HepG2 (cell line): Measurements from ENCODE around the gene PLPP3. TPM values are rescaled to one million over a fixed set of nuclear protein-coding genes. Genes with fewer than 3 reads are reported as not detected.

Source experiments
- ADNP ChIP-seq: sonication (generic); formaldehyde crosslinking; IDR thresholded peaks from 2 replicates; pipeline ENCODE4 v1.4.0; 2020; ENCODE audit warnings: missing genetic modification reagents
- FOXA1 ChIP-seq, 2 experiments: fragments of 450-650 bp in 1 of 2; sonication (generic) in 1 of 2; formaldehyde crosslinking in 1 of 2; IDR thresholded peaks; 2 replicates each; pipeline versions ENCODE4 v1.4.0 to v1.6.1; 2016 to 2020; ENCODE audit warnings: missing genetic modification reagents in 1 of 2
- FOXA3 ChIP-seq: IDR thresholded peaks from 2 replicates; pipeline ENCODE4 v1.6.1; 2016; ENCODE audit warnings: missing genetic modification reagents, missing compliant biosample characterization
- HDAC6 ChIP-seq: fragments of 200-600 bp; sonication (generic); IDR thresholded peaks from 2 replicates; pipeline ENCODE4 v1.7.0; 2017; ENCODE audit warnings: mild to moderate bottlenecking, antibody characterized with exemption, low read length, low read depth
- HNF4A ChIP-seq: sonication (generic); formaldehyde crosslinking; IDR thresholded peaks from 2 replicates; pipeline ENCODE4 v1.4.0; 2020; ENCODE audit warnings: missing genetic modification reagents
- MEIS1 ChIP-seq: sonication (generic); formaldehyde crosslinking; IDR thresholded peaks from 2 replicates; pipeline ENCODE4 v1.9.0; 2021; ENCODE audit warnings: mild to moderate bottlenecking, missing genetic modification reagents, moderate library complexity, borderline replicate concordance
- MTF1 ChIP-seq: sonication (generic); formaldehyde crosslinking; IDR thresholded peaks from 2 replicates; pipeline ENCODE4 v1.5.0; 2020; ENCODE audit warnings: missing genetic modification reagents
- PCBP1 ChIP-seq: fragments of 200-400 bp; formaldehyde crosslinking; IDR thresholded peaks from 2 replicates; pipeline ENCODE4 v1.6.1; 2017; ENCODE audit warnings: mild to moderate bottlenecking, low read depth, low read length, borderline replicate concordance
- PPARG ChIP-seq: conservative IDR thresholded peaks from 2 replicates; pipeline ENCODE4 v1.6.1; 2016; ENCODE audit warnings: missing biosample characterization, missing genetic modification reagents
- RCOR2 ChIP-seq: IDR thresholded peaks from 2 replicates; pipeline ENCODE4 v1.6.1; 2016; ENCODE audit warnings: missing biosample characterization, missing genetic modification reagents
- SMC3 ChIP-seq: IDR thresholded peaks from 2 replicates; pipeline ENCODE4 v1.6.1; 2011; ENCODE audit warnings: low read length, improper control_type of control experiment
- ZNF335 ChIP-seq: sonication (generic); formaldehyde crosslinking; IDR thresholded peaks from 2 replicates; pipeline ENCODE4 v1.4.0; 2020; ENCODE audit warnings: missing genetic modification reagents
- ZNF34 ChIP-seq: sonication (generic); formaldehyde crosslinking; IDR thresholded peaks from 2 replicates; pipeline ENCODE4 v1.4.0; 2020; ENCODE audit warnings: mild to moderate bottlenecking, missing genetic modification reagents, borderline replicate concordance
- ZNF549 ChIP-seq: sonication (generic); formaldehyde crosslinking; IDR thresholded peaks from 2 replicates; pipeline ENCODE4 v1.5.0; 2020; ENCODE audit warnings: missing genetic modification reagents
- ZNF605 ChIP-seq: sonication (generic); formaldehyde crosslinking; IDR thresholded peaks from 2 replicates; pipeline ENCODE4 v1.8.0; 2022; ENCODE audit warnings: mild to moderate bottlenecking, missing genetic modification reagents
- ZNF749 ChIP-seq: sonication (generic); formaldehyde crosslinking; IDR thresholded peaks from 2 replicates; pipeline ENCODE4 v1.8.0; 2022; ENCODE audit warnings: mild to moderate bottlenecking, missing genetic modification reagents, moderate library complexity, borderline replicate concordance
- ZNF777 ChIP-seq: sonication (generic); formaldehyde crosslinking; IDR thresholded peaks from 2 replicates; pipeline ENCODE4 v1.4.0; 2020; ENCODE audit warnings: missing genetic modification reagents
- ZNF83 ChIP-seq: sonication (generic); formaldehyde crosslinking; IDR thresholded peaks from 2 replicates; pipeline ENCODE4 v1.4.0; 2020; ENCODE audit warnings: missing genetic modification reagents, mild to moderate bottlenecking, borderline replicate concordance
- polyA plus RNA-seq, 8 experiments: library from polyadenylated mRNA; depleted of rRNA in 3 of 8; stranded (reverse) in 7 of 8; unstranded in 1 of 8; fragments of >200 nt; fragmentation: Illumina TruSeq in 4 of 8; extraction: Trizol in 4 of 8; gene quantifications; 2 replicates each; pipeline versions ENCODE4 v1.2.1 to v1.2.3, GENCODE V29; 2011 to 2016; ENCODE audit warnings: low read depth in 4 of 8, missing spikeins in 1 of 8, mixed read lengths in 1 of 8; ENCODE audit not compliant: insufficient read depth in 1 of 8
- total RNA-seq, 5 experiments: library from RNA; depleted of rRNA; stranded (reverse); fragments of >200 nt; fragmentation: Illumina TruSeq; extraction: Trizol; gene quantifications; 2 replicates each; pipeline ENCODE4 v1.2.3, GENCODE V29; 2016; ENCODE audit warnings: low read depth in 1 of 5
- TF ChIP-seq, protein P1 (sequence below): IDR thresholded peaks from 2 replicates; pipeline ENCODE4 v1.6.1; 2018; ENCODE audit warnings: missing genetic modification reagents
- TF ChIP-seq, protein P2 (sequence below), 2 experiments: sonication (generic) in 1 of 2; formaldehyde crosslinking in 1 of 2; IDR thresholded peaks; 2 replicates each; pipeline versions ENCODE4 v1.4.0 to v1.6.1; 2018 to 2020; ENCODE audit warnings: missing genetic modification reagents in 2 of 2, borderline replicate concordance in 1 of 2, low read depth in 1 of 2, mild to moderate bottlenecking in 1 of 2, missing biosample characterization in 1 of 2
- TF ChIP-seq, protein P3 (sequence below): sonication (generic); formaldehyde crosslinking; IDR thresholded peaks from 2 replicates; pipeline ENCODE4 v1.4.0; 2020; ENCODE audit warnings: missing genetic modification reagents, mild to moderate bottlenecking, borderline replicate concordance
- TF ChIP-seq, protein P4 (sequence below): sonication (generic); formaldehyde crosslinking; IDR thresholded peaks from 2 replicates; pipeline ENCODE4 v1.9.0; 2021; ENCODE audit warnings: missing genetic modification reagents, mild to moderate bottlenecking, borderline replicate concordance
- TF ChIP-seq, protein P5 (sequence below): IDR thresholded peaks from 2 replicates; pipeline ENCODE4 v1.6.1; 2016; ENCODE audit warnings: low read depth

PLPP3 gene
- total and polyA plus RNA-seq, 2 of the 13 experiments (the other 11 are each of a cell fraction or from before 2014, with no cell fraction given): 49.7 to 65.8 TPM

DNA sequence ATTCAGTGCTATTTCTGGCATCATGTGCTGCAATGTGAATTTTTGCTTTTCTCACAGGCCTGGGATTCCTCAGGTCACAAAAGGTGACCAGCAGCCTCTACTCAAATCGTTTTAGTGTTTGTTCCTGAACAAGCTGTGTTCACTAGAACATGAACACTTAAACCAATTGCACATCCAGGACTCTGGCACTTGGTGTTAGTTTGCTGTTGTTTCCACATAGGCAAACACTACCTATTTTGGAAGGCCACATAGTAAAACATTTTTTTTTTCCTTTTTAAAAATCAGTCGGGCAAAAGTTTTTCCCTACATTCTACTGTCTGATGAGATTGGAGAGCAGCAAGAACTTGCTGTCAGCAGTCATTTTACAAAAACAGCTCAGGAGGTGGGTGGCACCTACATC, 83.2 kb downstream of the PLPP3 start (continued):
- TF ChIP-seq ZNF549: no peak
- TF ChIP-seq, protein P1, sequence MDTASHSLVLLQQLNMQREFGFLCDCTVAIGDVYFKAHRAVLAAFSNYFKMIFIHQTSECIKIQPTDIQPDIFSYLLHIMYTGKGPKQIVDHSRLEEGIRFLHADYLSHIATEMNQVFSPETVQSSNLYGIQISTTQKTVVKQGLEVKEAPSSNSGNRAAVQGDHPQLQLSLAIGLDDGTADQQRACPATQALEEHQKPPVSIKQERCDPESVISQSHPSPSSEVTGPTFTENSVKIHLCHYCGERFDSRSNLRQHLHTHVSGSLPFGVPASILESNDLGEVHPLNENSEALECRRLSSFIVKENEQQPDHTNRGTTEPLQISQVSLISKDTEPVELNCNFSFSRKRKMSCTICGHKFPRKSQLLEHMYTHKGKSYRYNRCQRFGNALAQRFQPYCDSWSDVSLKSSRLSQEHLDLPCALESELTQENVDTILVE (CRISPR knock-in tag): 0 out of 2 replicates have a peak, but pooled peaks have one; percentile 54
- 0 out of 2 replicates have a peak, but pooled peaks have one; percentile 6 for TF ChIP-seq SMC3
- TF ChIP-seq ADNP (CRISPR knock-in tag): no peak
- TF ChIP-seq, protein P2, sequence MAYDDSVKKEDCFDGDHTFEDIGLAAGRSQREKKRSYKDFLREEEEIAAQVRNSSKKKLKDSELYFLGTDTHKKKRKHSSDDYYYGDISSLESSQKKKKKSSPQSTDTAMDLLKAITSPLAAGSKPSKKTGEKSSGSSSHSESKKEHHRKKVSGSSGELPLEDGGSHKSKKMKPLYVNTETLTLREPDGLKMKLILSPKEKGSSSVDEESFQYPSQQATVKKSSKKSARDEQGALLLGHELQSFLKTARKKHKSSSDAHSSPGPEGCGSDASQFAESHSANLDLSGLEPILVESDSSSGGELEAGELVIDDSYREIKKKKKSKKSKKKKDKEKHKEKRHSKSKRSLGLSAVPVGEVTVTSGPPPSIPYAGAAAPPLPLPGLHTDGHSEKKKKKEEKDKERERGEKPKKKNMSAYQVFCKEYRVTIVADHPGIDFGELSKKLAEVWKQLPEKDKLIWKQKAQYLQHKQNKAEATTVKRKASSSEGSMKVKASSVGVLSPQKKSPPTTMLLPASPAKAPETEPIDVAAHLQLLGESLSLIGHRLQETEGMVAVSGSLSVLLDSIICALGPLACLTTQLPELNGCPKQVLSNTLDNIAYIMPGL (CRISPR knock-in tag; IDR thresholded peaks at IDR 0.05; ENCODE audit: borderline replicate concordance in 1 of 2, low read depth in 1 of 2): no peak
- 0 out of 2 replicates have a peak, but pooled peaks have one; percentile 50 for TF ChIP-seq RCOR2
- TF ChIP-seq, protein P3, sequence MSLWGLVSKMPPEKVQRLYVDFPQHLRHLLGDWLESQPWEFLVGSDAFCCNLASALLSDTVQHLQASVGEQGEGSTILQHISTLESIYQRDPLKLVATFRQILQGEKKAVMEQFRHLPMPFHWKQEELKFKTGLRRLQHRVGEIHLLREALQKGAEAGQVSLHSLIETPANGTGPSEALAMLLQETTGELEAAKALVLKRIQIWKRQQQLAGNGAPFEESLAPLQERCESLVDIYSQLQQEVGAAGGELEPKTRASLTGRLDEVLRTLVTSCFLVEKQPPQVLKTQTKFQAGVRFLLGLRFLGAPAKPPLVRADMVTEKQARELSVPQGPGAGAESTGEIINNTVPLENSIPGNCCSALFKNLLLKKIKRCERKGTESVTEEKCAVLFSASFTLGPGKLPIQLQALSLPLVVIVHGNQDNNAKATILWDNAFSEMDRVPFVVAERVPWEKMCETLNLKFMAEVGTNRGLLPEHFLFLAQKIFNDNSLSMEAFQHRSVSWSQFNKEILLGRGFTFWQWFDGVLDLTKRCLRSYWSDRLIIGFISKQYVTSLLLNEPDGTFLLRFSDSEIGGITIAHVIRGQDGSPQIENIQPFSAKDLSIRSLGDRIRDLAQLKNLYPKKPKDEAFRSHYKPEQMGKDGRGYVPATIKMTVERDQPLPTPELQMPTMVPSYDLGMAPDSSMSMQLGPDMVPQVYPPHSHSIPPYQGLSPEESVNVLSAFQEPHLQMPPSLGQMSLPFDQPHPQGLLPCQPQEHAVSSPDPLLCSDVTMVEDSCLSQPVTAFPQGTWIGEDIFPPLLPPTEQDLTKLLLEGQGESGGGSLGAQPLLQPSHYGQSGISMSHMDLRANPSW (CRISPR knock-in tag): peak; percentile 51; the same call in 1 of the 2 replicates
- TF ChIP-seq FOXA3 (CRISPR knock-in tag): peak; percentile 52; the same call in 1 of the 2 replicates
- TF ChIP-seq ZNF335: no peak
- no peak for TF ChIP-seq ZNF749 (CRISPR knock-in tag)
- TF ChIP-seq, protein P4, sequence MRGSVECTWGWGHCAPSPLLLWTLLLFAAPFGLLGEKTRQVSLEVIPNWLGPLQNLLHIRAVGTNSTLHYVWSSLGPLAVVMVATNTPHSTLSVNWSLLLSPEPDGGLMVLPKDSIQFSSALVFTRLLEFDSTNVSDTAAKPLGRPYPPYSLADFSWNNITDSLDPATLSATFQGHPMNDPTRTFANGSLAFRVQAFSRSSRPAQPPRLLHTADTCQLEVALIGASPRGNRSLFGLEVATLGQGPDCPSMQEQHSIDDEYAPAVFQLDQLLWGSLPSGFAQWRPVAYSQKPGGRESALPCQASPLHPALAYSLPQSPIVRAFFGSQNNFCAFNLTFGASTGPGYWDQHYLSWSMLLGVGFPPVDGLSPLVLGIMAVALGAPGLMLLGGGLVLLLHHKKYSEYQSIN (CRISPR knock-in tag): no peak
- no peak for TF ChIP-seq ZNF83 (CRISPR knock-in tag)
- TF ChIP-seq, protein P5, sequence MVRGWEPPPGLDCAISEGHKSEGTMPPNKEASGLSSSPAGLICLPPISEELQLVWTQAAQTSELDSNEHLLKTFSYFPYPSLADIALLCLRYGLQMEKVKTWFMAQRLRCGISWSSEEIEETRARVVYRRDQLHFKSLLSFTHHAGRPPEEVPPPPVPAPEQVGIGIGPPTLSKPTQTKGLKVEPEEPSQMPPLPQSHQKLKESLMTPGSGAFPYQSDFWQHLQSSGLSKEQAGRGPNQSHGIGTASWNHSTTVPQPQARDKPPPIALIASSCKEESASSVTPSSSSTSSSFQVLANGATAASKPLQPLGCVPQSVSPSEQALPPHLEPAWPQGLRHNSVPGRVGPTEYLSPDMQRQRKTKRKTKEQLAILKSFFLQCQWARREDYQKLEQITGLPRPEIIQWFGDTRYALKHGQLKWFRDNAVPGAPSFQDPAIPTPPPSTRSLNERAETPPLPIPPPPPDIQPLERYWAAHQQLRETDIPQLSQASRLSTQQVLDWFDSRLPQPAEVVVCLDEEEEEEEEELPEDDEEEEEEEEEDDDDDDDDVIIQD (CRISPR knock-in tag): 0 out of 2 replicates have a peak, but pooled peaks have one; percentile 42
- peak; percentile 66 for TF ChIP-seq HNF4A (CRISPR knock-in tag)
- no peak for TF ChIP-seq FOXA1 (IDR thresholded peaks at IDR 0.05)
- peak; percentile 51 for TF ChIP-seq FOXA1 (CRISPR knock-in tag; IDR thresholded peaks at IDR 0.05)
- no peak for TF ChIP-seq MTF1 (CRISPR knock-in tag)
- no peak for TF ChIP-seq ZNF777
- no peak for TF ChIP-seq HDAC6
- TF ChIP-seq ZNF605 (CRISPR knock-in tag): no peak
- no peak for TF ChIP-seq ZNF34
- TF ChIP-seq MEIS1 (CRISPR knock-in tag): no peak
- 0 out of 2 replicates have a peak, but pooled peaks have one; percentile 16 for TF ChIP-seq PPARG (CRISPR knock-in tag)
- no peak for TF ChIP-seq PCBP1
